Epithelial cell of prostate (primary cell): ENCODE measurements around the gene ZBTB39.
"Not testable (repeated sequence)": the region's sequence is repeated elsewhere in the genome, so short reads cannot be mapped to it uniquely, and the experiment has no call there.

Experiments
- DNase-seq: peaks from one replicate; pipeline ENCODE4 v3.0.0-alpha.2; 2011; ENCODE audit warnings: low read depth, low spot score
- H3K27ac ChIP-seq: fragments of 450-650 bp; 2 replicates; pipeline ENCODE4 v1.5.1; 2017; ENCODE audit warnings: mild to moderate bottlenecking

ZBTB39 gene

GRCh38 chr12:57005980-57006808 is at the start of gene ZBTB39:
TSS of gene ZBTB39 (minus strand) at chr12:57006546. CDS start at chr12:57004917, 1,629 bp downstream.
- DNase-seq = no peak
- H3K27ac ChIP-seq = no peak within 1 kb of the TSS

GRCh38 chr12:57055824-57056223 is 49.5 kb upstream of the ZBTB39 start:
- no peak overlapping the region for H3K27ac ChIP-seq
- DNase-seq = no peak

GRCh38 chr12:57053901-57054300 is 47.6 kb upstream of the ZBTB39 start:
- not testable (repeated sequence) for H3K27ac ChIP-seq, DNase-seq

GRCh38 chr12:57053146-57053545 is 46.8 kb upstream of the ZBTB39 start:
- not testable (repeated sequence) for H3K27ac ChIP-seq, DNase-seq

- no peak overlapping the region for H3K27ac ChIP-seq
- no peak for DNase-seq
Observed at GRCh38 chr12:57051011-57051410, 44.7 kb upstream of the ZBTB39 start.

GRCh38 chr12:57049890-57050289 is 43.5 kb upstream of the ZBTB39 start, which contains the start of gene MYO1A:
TSS of gene MYO1A (minus strand) at chr12:57050129. CDS start at chr12:57048323, 1,806 bp downstream.
- no peak within 1 kb of the TSS for H3K27ac ChIP-seq
- DNase-seq = no peak

- DNase-seq = no peak
- no peak overlapping the region for H3K27ac ChIP-seq
Observed at GRCh38 chr12:57049119-57049446, 42.7 kb upstream of the ZBTB39 start.

- no peak overlapping the region for H3K27ac ChIP-seq
- no peak for DNase-seq
Observed at GRCh38 chr12:57048423-57049118, 42.2 kb upstream of the ZBTB39 start.

- no peak for DNase-seq
Observed at GRCh38 chr12:57047981-57048380, 41.6 kb upstream of the ZBTB39 start.

GRCh38 chr12:57046947-57047890 is 40.9 kb upstream of the ZBTB39 start:
- no peak overlapping the region for H3K27ac ChIP-seq

More at GRCh38 chr12:57047981-57048380, 41.6 kb upstream of the ZBTB39 start:
- no peak overlapping the region for H3K27ac ChIP-seq

GRCh38 chr12:57046086-57046791 is 39.9 kb upstream of the ZBTB39 start:
- H3K27ac ChIP-seq = no peak overlapping the region
- DNase-seq = no peak

More at GRCh38 chr12:57046947-57047890, 40.9 kb upstream of the ZBTB39 start:
- DNase-seq = no peak

GRCh38 chr12:57044889-57045288 is 38.5 kb upstream of the ZBTB39 start:
- H3K27ac ChIP-seq = no peak overlapping the region
- DNase-seq = no peak

GRCh38 chr12:57044468-57044867 is 38.1 kb upstream of the ZBTB39 start:
- no peak overlapping the region for H3K27ac ChIP-seq
- DNase-seq = no peak

- DNase-seq = no peak
- no peak overlapping the region for H3K27ac ChIP-seq
Observed at GRCh38 chr12:57042695-57043094, 36.3 kb upstream of the ZBTB39 start.

GRCh38 chr12:57040750-57041149 is 34.4 kb upstream of the ZBTB39 start:
- no peak overlapping the region for H3K27ac ChIP-seq
- no peak for DNase-seq

- DNase-seq = no peak
- no peak overlapping the region for H3K27ac ChIP-seq
Observed at GRCh38 chr12:57040211-57040610, 33.9 kb upstream of the ZBTB39 start.

- no peak for DNase-seq
- no peak overlapping the region for H3K27ac ChIP-seq
Observed at GRCh38 chr12:57039016-57039798, 32.9 kb upstream of the ZBTB39 start.

GRCh38 chr12:57037264-57037663 is 30.9 kb upstream of the ZBTB39 start:
- H3K27ac ChIP-seq = no peak overlapping the region
- DNase-seq = no peak

GRCh38 chr12:57033431-57033830 is 27.1 kb upstream of the ZBTB39 start:
- H3K27ac ChIP-seq = no peak overlapping the region
- no peak for DNase-seq
